PC-9 (cell line): ENCODE measurements around the gene CUX1. TPM values are rescaled to one million over a fixed set of nuclear protein-coding genes. Genes with fewer than 3 reads are reported as not detected.
A peak's percentile ranks its signal among the peaks of the same experiment; 100 is the strongest.

Experiments
- BruUV-seq: library from RNA; stranded (reverse); fragments of 400-500 nt; replicated peaks from 2 replicates; lab custom pipeline; 2021; lab: Mats Ljungman, UMichigan
- CTCF ChIA-PET: fragments of 300-600 bp; sonication (Branson Sonifier 250); formaldehyde crosslinking; loops from one replicate; lab custom pipeline; 2022; ENCODE audit warnings: antibody characterized with exemption; lab: Charles Lee
- POLR2A ChIA-PET: fragments of 300-600 bp; sonication (Branson Sonifier 250); formaldehyde crosslinking; loops from one replicate; lab custom pipeline; 2022; ENCODE audit warnings: antibody characterized with exemption; ENCODE audit not compliant: unreplicated experiment; lab: Charles Lee
- DNase-seq, 2 experiments: peaks; one replicate each; pipeline versions ENCODE4 v3.0.0 to v3.0.0-alpha.2; 2015 to 2022; ENCODE audit warnings: mixed read lengths in 1 of 2
- H2AFZ ChIP-seq: fragments of 200-600 bp; sonication (generic); 2 replicates; pipeline ENCODE4 v1.8.1; 2017; ENCODE audit warnings: antibody characterized with exemption
- H3F3A ChIP-seq: fragments of 200-600 bp; sonication (generic); 2 replicates; pipeline ENCODE4 v1.8.1; 2017; ENCODE audit warnings: antibody characterized with exemption, mild to moderate bottlenecking, low read depth; ENCODE audit not compliant: insufficient read depth
- H3K27ac ChIP-seq: fragments of 200-600 bp; sonication (generic); 2 replicates; pipeline ENCODE4 v1.6.1; 2016; ENCODE audit warnings: mixed run types
- H3K27me3 ChIP-seq: fragments of 200-600 bp; sonication (generic); 2 replicates; pipeline ENCODE4 v1.6.1; 2016; ENCODE audit warnings: low read depth, mixed run types; ENCODE audit not compliant: insufficient read depth
- H3K36me3 ChIP-seq: fragments of 200-600 bp; sonication (generic); 2 replicates; pipeline ENCODE4 v1.6.1; 2016; ENCODE audit warnings: low read depth, mixed run types
- H3K4me1 ChIP-seq: fragments of 200-600 bp; sonication (generic); replicated peaks from 2 replicates; pipeline ENCODE4 v1.6.1; 2016; ENCODE audit warnings: mixed run types; ENCODE audit not compliant: insufficient read depth
- H3K4me2 ChIP-seq: fragments of 200-600 bp; sonication (generic); 2 replicates; pipeline ENCODE4 v1.6.1; 2017; ENCODE audit warnings: mixed run types
- H3K4me3 ChIP-seq: fragments of 200-600 bp; sonication (generic); 2 replicates; pipeline ENCODE4 v1.6.1; 2016; ENCODE audit warnings: mixed run types
- H3K79me2 ChIP-seq: fragments of 200-600 bp; sonication (generic); 2 replicates; pipeline ENCODE4 v1.6.1; 2017; ENCODE audit warnings: low read depth, mixed run types
- H3K9me2 ChIP-seq: fragments of 200-600 bp; sonication (generic); 2 replicates; pipeline ENCODE4 v1.8.1; 2017; ENCODE audit warnings: mild to moderate bottlenecking; ENCODE audit not compliant: insufficient read depth
- H3K9me3 ChIP-seq: fragments of 200-600 bp; sonication (generic); 2 replicates; pipeline ENCODE4 v1.8.1; 2016; ENCODE audit warnings: low read depth; ENCODE audit not compliant: insufficient read depth
- H4K20me1 ChIP-seq: fragments of 200-600 bp; sonication (generic); 2 replicates; pipeline ENCODE4 v1.8.1; 2017; ENCODE audit not compliant: insufficient read depth
- EZH2 ChIP-seq: fragments of 200-600 bp; sonication (generic); IDR thresholded peaks from 2 replicates; pipeline ENCODE4 v1.8.0; 2017; ENCODE audit warnings: antibody characterized with exemption, low read depth
- intact Hi-C: fragments of 100-400 bp; cut with micrococcal nuclease; formaldehyde crosslinking; loops from one replicate; pipeline ENCODE4 v1.10.0; 2022; ENCODE audit not compliant: unreplicated experiment
- total RNA-seq: library from RNA; stranded (reverse); gene quantifications from 2 replicates; pipeline ENCODE4 v1.2.3, GENCODE V29; 2021
- TF ChIP-seq, protein P1 (sequence below): fragments of 200-600 bp; sonication (generic); conservative IDR thresholded peaks from 2 replicates; pipeline ENCODE4 v1.6.1; 2017; ENCODE audit warnings: mixed run types, antibody characterized with exemption, mild to moderate bottlenecking, moderate library complexity

Gene CUX1
- total RNA-seq, 1 experiment from 2014 or later, result 83.3 TPM

- TF ChIP-seq, protein P1, sequence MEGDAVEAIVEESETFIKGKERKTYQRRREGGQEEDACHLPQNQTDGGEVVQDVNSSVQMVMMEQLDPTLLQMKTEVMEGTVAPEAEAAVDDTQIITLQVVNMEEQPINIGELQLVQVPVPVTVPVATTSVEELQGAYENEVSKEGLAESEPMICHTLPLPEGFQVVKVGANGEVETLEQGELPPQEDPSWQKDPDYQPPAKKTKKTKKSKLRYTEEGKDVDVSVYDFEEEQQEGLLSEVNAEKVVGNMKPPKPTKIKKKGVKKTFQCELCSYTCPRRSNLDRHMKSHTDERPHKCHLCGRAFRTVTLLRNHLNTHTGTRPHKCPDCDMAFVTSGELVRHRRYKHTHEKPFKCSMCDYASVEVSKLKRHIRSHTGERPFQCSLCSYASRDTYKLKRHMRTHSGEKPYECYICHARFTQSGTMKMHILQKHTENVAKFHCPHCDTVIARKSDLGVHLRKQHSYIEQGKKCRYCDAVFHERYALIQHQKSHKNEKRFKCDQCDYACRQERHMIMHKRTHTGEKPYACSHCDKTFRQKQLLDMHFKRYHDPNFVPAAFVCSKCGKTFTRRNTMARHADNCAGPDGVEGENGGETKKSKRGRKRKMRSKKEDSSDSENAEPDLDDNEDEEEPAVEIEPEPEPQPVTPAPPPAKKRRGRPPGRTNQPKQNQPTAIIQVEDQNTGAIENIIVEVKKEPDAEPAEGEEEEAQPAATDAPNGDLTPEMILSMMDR, result no peak
- no peak for TF ChIP-seq EZH2
- H3K4me3 ChIP-seq, result no peak overlapping the region
Observed at GRCh38 chr7:102082693-102083368, 265.4 kb downstream of the CUX1 start.

DNA sequence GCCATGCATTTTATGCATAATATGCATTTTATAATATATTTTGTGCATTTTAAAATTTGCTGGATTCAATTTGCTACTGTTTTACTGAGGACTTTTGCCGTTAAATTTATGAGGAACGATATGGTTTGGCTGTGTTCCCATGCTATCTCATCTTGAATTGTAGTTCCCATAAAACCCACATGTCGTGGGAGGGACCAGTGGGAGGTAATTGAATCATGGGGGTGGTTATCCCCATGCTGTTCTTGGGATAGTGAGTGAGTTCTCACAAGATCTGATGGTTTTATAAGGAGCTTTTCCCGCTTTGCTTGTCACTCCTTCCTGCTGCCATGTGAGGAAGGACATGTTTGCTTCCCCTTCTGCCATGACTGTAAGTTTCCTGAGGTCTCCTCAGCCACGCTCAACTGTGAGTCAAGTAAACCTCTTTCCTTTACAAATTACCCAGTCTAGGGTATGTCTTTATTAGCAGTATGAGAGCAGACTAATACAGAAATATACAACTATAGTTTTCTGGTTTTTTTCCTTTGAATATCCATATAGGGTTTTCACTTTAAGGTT, 267.9 kb downstream of the CUX1 start:
- no peaks in the 10 kb centered on the region for H3K79me2 ChIP-seq
- no peak overlapping the region for H3K4me2 ChIP-seq
- H3K27me3 ChIP-seq, result no peaks in the 10 kb centered on the region
- intact Hi-C loops, result no loop called here
- no peak overlapping the region for H2AFZ ChIP-seq
- H3K4me1 ChIP-seq, result no peaks in the 10 kb centered on the region; the same call in 1 of the 2 replicates
- no peaks in the 10 kb centered on the region; the same call in 1 of the 2 replicates for H4K20me1 ChIP-seq
- H3K27ac ChIP-seq, result no peak overlapping the region
- POLR2A ChIA-PET, result no interaction called here
- no peaks in the 10 kb centered on the region for H3K36me3 ChIP-seq
- BruUV-seq, result no TSS peak
- H3K9me2 ChIP-seq, result no peaks in the 10 kb centered on the region
- no peak for DNase-seq
- H3K4me3 ChIP-seq, result no peak overlapping the region
- CTCF ChIA-PET, result no interaction called here
- peaks cover 16% of the 10 kb centered on the region; the same call in 1 of the 2 replicates for H3K9me3 ChIP-seq
- H3F3A ChIP-seq, result peaks cover 7% of the 10 kb centered on the region; the same call in 1 of the 2 replicates
- TF ChIP-seq, protein P1, result no peak
- no peak for TF ChIP-seq EZH2

More at GRCh38 chr7:102082693-102083368, 265.4 kb downstream of the CUX1 start:
- Histone ChIP-seq H3K9me2 (no peaks in the 10 kb centered on the region), H3K27ac (no peak overlapping the region), H2AFZ (no peak overlapping the region), H3K4me1 (no peaks in the 10 kb centered on the region), H3K27me3 (no peaks in the 10 kb centered on the region), H3F3A (peaks cover 3% of the 10 kb centered on the region; the same call in 1 of the 2 replicates), H3K4me2 (no peak overlapping the region), H4K20me1 (no peaks in the 10 kb centered on the region; the same call in 1 of the 2 replicates), H3K9me3 (peaks cover 16% of the 10 kb centered on the region; the same call in 1 of the 2 replicates), H3K36me3 (no peaks in the 10 kb centered on the region), H3K79me2 (no peaks in the 10 kb centered on the region)
- POLR2A ChIA-PET, result no interaction called here
- no TSS peak for BruUV-seq
- intact Hi-C loops, result no loop called here
- CTCF ChIA-PET, result no interaction called here
- peak in 1 of 2 experiments; percentile 45 for DNase-seq

GRCh38 chr7:102089175-102090098, 272.0 kb downstream of the CUX1 start:
- Histone ChIP-seq H4K20me1 (no peaks in the 10 kb centered on the region; the same call in 1 of the 2 replicates), H3K79me2 (no peaks in the 10 kb centered on the region), H3K9me3 (no peaks in the 10 kb centered on the region; the same call in 1 of the 2 replicates), H3K36me3 (no peaks in the 10 kb centered on the region), H3K4me1 (no peaks in the 10 kb centered on the region; the same call in 1 of the 2 replicates), H3K4me2 (no peak overlapping the region), H3F3A (peaks cover 4% of the 10 kb centered on the region; the same call in 1 of the 2 replicates), H3K27ac (no peak overlapping the region), H3K27me3 (no peaks in the 10 kb centered on the region), H2AFZ (no peak overlapping the region), H3K9me2 (no peaks in the 10 kb centered on the region), H3K4me3 (no peak overlapping the region)
- DNase-seq, result no peak
- no TSS peak for BruUV-seq
- POLR2A ChIA-PET, result interaction anchor here (0.6 kb wide), 1 partner anchor 263 kb away, joined by 3 read pairs; no protein-coding TSS in a partner anchor
- TF ChIP-seq EZH2, result no peak
- TF ChIP-seq, protein P1, result no peak
- intact Hi-C loops, result no loop called here
- CTCF ChIA-PET, result no interaction called here
